Activated CD4-positive, CD25-positive, alpha-beta regulatory T cell treated with anti-CD3 and anti-CD28 coated beads, Interleukin-2, amount 50 U/mL, for 72 hours (primary cell): ENCODE results near the gene XPO5.
A peak's percentile ranks its signal among the peaks of the same experiment; 100 is the strongest.
"Not testable (repeated sequence)": the region's sequence is repeated elsewhere in the genome, so short reads cannot be mapped to it uniquely, and the experiment has no call there.

Experiments
- DNase-seq: peaks from one replicate; pipeline ENCODE4 v3.0.0; 2021

The XPO5 gene

DNA sequence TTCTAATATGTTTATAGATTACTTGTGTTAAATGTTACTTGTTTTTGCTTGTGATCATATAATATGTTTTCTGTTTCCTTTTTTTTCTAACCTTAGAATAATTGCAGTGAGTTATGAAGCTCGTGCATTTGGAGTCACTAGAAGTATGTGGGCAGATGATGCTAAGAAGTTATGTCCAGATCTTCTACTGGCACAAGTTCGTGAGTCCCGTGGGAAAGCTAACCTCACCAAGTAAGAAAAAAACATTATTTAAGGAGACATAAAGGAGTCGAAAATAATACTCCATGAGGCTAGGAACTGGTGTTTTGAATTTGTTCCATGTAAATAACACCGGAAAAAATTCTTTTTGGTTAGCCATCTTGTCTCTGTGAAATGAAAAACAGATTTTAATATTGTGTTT lies 7.1 kb upstream of the XPO5 start:
- no peak for DNase-seq

DNA sequence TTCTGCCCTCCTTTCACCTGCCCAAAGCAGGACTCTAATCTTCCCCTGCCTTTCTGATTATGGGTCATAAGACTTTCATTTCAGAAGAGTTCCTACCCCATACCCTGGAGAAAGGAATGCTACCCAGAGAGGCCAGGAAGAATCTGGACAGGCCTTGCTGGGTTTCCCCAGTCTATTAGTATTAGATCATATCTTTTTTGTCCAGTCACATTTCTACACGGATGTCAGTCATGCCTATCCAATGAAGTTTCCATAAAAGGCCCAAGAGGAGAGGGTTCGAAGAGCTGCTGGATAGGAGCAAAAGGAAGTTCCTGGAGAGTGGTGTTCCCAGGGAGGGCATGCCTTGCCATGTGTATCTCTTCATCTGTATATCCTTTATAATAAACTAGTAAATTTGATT lies 3.3 kb upstream of the XPO5 start:
- DNase-seq, result no peak

DNA sequence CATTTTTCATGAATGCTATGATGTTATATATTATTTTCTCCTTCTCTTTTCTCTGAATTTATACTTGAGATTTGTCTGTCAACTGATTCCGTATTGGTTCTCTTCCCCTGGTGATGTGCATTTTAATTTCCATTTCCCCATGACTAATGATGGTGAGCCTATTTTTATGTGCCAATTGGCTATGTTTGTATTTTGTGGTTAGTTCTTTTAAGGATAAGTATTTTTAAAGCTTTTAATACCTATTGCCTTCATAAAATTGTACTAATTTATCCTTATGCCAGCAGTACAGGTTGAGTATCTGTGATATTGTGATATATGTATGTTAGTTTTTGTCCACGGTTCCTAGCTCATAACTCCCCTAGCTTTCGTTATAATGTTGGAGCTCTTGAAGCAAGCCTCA lies 2.9 kb upstream of the XPO5 start:
- DNase-seq, result no peak

DNA sequence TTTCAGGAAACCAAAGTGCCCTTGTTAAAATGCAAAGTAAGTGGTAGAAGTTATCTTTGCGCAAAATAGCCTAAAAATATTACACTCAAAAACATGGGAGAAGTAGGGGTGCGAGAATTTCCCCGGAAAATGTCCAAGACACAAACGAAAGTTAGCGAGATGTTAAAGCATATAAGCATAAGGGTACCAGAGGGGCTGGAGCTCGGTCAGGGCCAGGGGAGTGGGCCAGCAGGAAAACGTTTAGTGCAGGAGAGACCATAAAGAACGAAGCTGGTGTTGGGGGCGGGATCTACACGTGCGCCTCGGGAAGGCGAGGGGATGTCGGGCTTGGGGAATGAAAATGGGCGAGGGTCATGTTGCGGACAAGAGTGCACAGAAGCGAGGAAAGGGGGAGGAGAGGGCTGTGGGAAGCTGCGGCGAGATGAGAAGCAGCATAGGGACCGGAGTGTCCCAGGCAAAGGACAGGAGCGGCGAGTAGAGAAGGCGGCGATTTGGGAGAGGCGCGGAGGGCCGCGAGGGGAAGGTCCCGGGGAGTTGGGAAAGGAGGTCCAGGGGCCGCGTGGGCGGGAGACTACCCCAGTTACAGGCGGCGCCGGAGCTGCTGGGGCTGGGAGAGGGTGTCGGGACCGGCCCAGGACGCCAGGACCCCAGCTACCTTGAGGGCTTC lies 600 bp downstream of the XPO5 start:
- DNase-seq, result no peak

DNA sequence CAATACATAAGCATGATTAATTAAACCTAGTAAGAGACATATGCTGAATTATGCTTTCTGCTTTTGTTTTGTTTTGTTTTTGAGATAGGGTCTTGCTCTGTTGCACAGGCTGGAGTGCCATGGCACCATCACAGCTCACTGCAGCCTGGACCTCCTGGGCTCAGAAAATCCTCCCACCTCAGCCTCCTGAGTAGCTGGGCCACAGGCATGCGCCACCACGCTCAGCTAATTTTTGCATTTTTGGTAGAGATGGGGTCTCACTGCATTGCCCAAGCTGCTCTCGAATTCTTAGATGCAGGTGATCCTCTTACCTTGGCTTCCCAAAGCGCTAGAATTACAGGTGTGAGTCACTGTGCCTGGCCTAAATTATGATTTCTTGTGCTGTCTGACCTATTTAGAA lies 3.8 kb downstream of the XPO5 start:
- no peak for DNase-seq

DNA sequence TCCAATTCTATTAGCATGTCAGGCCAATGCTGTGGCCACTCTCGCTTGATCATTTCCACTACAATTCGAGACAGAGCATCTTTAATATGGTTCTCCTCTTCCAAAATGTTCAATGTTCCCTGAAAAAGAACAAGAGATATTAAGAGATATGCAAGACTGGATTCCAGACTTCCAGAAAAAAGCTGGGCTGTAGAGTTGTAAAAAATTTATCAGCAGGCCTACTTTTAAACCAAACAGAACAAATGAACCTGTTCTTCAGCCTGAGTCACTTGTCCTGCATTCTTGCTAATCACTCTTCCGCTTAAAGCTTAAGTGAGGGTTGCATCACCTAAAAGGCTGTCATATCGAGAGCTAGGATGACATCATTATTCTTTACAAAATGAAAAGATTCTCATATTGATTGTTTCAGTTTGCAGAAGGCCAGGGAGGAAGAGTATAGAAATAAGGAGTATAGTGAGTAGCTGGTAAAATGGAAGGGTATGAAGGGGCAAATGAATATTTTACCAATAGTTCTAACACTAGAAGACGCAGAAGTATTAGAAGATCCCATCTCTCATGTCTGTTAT lies 4.9 kb downstream of the XPO5 start:
- no peak for DNase-seq

DNA sequence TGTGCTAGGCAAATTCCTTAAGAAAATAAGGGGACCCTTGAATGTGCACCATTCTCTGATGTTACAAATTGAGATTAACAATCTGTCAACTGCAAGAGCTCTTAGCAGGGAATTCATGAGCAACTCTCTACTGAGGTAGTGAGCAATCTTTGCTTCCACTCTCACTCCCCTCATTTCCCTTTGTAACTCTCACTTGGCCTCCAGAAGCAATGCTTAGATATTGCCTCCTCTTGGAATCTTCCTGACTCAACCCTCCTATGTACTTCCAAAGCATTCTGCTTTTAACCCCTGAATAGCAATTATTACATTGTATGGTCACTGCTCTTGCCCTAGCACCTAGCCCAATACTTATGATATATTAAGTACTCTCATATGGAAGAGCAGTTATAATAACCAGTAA lies 16.5 kb downstream of the XPO5 start:
- no peak for DNase-seq

DNA sequence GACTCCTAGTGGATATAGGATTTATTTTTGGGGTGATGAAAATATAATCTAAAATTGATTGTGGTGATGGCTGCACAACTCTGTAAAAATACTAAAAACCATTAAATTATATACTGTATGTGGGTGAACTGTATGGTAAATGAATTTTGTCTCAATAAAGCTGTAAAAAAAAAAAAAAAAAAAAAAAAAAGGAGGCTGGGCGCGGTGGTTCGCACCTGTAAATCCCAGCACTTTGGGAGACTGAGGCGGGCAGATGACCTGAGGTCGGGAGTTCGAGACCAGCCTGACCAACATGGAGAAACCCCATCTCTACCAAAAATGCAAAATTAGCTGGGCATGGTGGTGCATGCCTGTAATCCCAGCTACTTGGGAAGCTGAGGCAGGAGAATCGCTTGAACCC lies 18.2 kb downstream of the XPO5 start:
- not testable (repeated sequence) for DNase-seq

DNA sequence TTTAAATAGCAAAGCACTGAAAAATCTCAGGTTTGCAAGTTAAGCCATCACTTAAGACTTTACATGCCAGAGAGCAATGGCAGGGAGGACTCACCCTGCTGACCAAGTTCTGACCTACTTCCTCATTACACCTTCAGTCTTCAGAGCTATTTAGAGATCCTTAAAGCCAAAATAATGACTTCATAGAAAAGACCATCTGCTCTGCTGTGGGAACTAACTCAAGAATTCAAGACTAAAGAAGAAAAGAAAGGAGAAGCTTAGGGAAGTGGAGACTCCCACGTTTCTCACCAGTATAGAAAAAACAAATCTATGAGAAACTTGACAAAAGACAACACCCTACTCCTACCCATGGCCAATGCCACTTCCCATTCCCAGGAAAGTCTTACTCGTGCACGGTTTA lies 28.6 kb downstream of the XPO5 start:
- no peak for DNase-seq

DNA sequence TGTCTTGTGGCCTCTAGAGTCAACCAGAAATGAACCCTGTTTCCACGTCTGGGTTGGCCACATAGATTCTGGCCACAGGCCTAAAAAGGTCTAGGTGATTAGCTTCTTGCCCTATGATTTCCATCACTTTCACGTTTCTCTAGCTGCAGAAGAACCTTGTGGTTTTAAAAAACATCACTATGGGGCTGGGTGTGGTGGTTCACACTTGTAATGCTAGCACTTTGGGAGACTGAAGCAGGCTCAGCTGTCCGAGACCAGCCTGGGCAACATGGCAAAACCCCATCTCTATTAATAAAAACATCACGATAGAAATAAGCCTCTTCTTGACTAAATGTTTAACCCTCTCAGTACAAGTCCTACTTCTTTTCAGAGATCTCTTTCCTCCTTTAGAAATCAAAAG lies 31.4 kb downstream of the XPO5 start:
- no peak for DNase-seq

DNA sequence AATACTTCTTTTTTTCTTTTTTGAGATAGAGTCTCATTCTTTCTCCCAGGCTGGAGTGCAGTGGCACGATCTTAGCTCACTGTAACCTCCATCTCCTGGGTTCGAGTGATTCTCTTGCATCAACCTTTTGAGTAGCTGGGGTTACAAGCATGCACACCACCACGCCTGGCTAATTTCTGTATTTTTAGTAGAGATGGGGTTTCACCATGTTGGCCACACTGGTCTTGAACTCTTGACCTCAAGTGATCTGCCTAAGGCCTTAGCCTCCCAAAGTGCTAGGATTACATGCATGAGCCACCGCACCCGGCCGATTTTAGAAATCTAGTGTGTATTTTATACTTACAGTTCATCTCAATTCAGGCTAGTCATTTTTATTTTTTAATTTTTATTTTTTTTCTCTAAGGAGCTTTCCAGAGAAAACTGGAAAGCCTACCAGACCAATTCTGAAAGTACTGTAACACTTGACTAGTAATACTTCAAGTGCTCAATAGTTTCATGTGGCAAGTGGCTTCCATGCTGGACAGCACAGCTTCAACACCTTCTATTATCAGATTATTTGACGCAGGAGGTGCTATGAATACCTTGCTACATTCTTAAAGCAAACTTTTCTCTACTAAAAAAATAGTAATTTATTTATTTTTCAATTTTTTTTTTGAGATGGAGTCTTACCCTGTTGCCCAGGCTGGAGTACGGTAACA lies 33.9 kb downstream of the XPO5 start:
- no peak for DNase-seq

DNA sequence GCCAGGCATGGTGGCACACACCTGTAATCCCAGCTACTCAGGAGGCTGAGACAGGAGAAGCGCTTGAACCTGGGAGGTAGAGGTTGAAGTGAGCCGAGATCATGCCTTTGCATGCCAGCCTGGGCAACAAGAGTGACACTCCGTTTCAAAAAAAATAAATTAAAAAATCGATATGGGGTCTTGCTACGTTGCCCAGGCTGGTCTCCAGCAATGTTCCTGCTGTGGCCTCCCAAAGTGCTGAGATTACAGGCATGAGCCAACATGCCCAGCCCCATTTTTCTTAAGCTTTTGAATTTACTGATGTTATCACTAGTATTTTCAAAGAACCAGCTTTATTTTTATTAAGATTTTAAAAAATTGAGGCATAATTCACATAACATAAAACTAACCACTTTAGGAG lies 35.3 kb downstream of the XPO5 start:
- no peak for DNase-seq

DNA sequence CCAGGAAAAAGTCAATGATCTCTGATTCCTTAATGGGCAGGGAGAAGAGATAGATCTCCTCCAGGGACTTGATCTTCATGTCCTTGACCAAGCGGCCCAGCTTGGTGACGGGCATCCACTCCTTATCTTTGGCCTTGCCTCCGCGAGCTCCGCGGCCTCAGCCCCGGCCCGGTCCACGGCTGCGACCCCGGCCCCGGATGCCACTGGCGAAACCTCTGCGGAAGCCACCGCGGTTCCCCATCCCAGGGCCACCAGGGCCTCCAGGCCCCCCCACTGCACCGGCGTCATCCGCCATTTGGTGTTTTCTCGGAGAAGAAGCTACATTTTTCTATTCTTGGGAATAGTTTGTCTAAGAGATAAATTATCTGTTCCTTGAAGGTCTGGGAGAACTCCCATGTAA lies 36.4 kb downstream of the XPO5 start:
- DNase-seq, result not testable (repeated sequence)

DNA sequence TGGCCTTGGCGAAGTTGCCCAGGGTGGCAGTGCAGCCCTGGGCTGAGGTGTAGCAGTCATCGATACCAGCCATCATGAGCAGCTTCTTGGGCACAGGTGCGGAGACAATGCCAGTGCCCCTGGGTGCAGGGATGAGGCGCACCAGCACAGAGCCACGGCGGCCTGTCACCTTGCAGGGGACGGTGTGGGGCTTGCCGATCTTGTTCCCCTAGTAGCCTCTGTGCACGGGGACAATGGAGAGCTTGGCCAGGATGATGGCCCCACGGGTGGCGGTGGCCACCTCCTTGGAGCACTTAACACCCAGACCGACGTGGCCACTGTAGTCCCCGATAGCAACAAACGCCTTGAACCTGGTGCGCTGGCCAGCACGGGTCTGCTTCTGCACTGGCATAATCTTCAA lies 36.9 kb downstream of the XPO5 start:
- DNase-seq, result not testable (repeated sequence)

DNA sequence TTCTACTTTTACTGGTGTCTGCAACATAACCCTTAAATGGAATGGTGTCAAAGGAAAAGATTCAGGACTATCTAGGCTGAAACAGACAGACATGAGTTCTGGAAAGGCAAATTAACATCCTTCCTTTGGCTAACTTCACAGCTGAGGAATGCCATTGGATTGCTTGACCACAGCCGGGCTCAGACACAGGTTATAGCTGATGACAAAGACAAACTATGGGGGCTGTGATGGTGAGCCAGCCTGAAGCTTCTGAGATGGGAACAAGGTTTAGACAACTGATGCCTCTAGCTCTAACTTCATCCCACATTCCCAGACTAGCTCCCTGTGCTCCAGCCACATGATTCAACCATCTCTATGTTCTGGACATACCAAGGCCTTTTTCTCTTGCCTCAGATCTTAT lies 43.6 kb downstream of the XPO5 start:
- no peak for DNase-seq

DNA sequence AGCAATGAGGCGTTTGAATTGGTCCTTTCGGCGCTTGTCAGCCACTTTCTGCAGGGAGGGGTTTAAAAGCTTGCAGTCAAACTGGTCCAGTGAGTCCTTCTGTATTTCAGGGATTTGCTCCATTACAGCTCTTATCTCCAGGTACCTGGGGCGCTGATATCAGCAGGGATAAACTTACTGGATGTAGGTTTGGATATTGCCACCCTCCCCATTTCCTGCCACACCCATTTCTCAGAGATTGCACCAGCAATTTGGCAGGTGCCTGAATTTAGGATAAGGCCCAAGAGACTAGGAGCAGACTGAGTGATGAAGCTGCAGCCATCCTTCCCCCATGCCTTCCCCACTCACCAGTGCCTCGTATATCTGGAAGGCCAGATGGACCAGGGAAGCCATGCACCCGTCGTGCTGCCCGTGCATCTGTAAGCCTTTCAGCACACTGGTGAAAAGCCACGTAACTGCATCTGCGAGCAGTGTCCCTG lies 51.3 kb downstream of the XPO5 start:
- DNase-seq, result no peak

DNA sequence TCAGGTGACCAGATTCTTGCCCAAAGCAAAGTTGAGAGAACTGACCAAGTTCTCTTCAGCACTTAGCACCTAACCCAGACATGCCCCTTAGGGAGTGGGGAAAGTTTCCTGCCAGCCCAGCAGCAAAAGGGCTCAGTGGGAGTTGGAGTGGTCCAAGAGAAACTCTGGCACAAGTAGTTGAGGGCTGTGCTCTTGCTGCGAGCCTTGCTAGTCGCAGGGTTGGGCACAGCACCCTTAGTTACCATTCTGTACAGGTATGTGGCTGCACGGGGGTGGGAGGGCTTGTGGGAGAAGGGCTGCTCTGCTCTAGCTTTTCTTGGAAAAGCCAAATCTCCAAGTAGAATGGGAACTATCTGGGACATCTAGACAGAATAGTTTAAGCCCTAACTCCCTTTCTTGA lies 52.6 kb downstream of the XPO5 start:
- DNase-seq, result no peak

DNA sequence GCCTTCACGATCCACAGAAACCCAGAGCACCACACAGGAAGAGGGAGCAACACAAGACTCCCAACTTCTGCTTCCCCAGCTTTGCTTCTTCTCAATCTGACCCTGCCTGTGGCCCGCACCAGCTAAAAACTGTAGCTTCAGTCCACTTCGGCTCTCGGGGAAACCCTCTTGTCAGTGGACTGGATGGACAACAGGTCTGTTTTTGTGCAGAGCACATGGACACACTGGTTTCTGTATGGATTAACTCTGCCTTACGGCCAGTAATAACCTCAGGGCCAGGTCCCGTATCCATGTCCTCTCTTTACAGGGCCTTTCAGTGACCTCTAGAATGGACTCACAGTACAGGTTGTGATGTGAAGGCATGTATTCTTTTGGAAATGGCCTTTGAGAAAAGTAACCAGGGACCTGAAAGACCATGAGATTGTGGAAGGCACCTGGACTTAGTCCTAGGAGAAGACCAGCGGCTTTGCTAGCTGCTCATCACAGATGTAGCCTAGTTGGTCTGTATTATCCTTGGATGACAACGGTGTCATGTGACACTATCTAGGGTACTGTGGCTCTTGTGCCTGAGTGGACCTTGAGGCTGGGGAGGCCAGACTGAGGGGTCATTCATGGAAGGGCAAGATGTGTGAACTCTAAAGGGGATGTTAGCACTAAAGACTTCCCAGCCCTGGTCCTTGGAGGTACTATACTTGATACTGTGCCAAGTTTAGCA lies 53.1 kb downstream of the XPO5 start:
- no peak for DNase-seq

DNA sequence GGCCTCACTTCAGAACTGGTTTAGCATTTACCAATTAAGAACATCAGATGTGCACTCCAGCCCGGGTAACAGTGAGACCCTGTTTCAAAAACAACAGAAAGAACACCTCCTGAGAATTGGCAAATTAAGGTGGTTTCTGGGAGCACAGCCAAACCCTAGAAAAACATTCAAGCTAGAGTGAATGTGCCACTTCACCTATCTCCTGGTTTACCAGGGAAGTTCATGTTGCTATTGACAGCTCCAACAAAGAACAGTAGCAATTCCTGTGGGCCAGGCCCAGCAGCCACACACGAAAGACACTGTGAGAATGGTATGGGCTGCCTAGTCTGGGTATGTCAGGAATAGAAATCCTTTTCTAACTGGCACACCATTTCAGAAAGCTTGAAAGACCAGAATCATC lies 54.0 kb downstream of the XPO5 start:
- DNase-seq, result no peak

DNA sequence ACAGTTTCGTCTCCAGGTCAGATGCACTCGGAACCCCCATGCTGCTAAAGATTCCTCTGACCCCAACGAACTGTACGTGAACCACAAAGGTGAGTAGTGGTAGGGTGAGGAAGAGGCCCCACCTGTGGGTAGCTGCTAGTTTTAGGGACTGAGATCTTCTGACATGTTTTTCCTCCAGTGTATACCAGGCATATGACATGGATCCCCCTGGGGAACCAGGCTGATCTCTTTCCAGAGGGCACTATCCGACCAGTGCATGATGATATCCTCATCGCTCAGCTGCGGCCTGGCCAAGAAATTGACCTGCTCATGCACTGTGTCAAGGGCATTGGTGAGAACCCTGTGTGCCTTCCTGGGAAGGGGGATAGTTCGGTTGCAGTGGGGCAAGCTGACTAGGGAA lies 55.7 kb downstream of the XPO5 start:
- DNase-seq, result no peak

DNA sequence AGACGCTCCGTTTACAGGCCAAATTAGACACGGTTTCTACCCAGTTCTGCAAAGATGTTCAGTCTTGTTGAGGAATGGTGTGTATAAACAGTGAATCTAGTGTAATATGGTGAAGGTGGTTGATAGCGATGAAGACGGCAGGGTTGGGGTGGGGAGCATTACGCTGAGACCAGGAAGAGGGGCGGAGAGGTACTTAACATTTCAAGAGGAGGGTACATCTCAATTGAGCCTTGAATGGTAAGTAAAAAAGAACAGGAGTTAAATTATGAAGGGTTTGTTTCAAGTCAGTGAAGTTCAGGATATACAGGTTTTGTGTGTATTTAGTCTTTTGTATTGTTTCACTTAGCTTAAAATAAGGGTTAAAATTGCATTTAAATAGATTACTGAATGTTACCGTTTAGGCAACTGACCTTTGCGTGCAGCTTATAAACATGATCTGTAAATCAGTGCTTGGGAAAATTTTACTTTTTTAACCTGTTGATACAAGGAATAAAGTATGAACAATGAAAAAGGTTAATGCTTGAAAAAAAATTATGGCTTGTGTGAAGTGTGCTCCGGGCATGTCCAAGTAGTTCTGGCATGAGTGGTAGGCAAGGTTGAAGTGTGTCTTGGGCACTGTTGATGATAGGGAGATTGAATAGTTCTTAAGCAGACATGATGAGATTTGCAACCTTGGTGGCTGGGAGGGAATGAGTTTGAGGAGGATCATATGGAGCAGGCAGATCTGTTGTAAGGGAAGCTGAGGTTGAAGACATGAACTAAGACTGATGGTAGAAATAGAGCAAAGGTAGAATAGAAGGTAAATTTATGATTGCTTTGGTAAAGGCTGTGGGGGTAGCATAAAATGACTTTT lies 58.1 kb downstream of the XPO5 start:
- no peak for DNase-seq

DNA sequence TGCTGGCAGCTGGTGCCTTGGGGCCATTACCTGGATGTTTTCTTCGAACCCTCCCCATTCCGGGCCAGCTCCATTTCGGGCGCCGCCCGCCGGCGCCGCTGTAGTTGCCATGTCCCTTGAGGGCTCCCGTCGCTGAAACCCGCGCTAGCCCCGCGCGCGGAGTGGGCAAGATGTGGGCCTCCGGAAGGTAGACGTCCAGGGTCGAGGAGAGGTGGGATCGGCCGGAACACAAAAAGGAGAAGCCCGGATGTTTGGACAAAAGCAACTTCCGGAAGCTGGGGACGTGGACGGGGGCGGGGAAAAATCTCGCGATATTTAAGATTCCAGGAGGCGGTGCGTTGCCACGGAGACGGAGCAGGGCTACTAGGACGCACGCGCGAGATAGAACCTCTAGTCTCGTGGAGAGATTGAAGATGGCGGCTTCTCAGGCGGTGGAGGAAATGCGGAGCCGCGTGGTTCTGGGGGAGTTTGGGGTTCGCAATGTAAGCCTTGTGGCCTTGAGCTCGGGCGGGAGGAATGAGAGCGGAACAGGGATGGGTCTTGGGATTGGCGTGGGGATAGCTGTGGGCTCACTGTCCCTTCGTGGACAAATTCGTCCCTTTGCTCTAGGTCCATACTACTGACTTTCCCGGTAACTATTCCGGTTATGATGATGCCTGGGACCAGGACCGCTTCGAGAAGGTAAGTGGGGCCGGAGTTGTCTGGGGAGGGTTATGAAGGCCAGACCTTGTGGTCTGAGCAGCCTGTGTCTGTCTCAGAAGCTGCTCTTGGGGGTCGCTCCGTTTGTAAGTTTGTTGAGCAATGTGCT lies 58.9 kb downstream of the XPO5 start, which contains the start of the genes POLR1C and YIPF3:
TSS of gene POLR1C (plus strand) at position 393 of the 808 bp plus-strand sequence. CDS start at position 414, 21 bp downstream.
TSS of gene YIPF3 (minus strand) at position 230 of the 808 bp plus-strand sequence. CDS start at position 111, 119 bp downstream.
- peak; percentile 95 for DNase-seq
